K562 (cell line): ENCODE measurements around the gene ZBTB20.

Source experiments
- ELF4 ChIP-seq: fragments of 450-650 bp; formaldehyde crosslinking; IDR thresholded peaks from 2 replicates; pipeline ENCODE4 v1.4.0; 2022; ENCODE audit warnings: missing genetic modification characterization
- ERF ChIP-seq: fragments of 450-650 bp; formaldehyde crosslinking; IDR thresholded peaks from 2 replicates; pipeline ENCODE4 v1.4.0; 2020; ENCODE audit warnings: mild to moderate bottlenecking, mixed read lengths
- MAFK ChIP-seq: IDR thresholded peaks from 2 replicates; pipeline ENCODE4 v1.6.1; 2011; ENCODE audit warnings: low read length, improper control_type of control experiment
- REST ChIP-seq, 2 experiments: fragments of 450-650 bp; formaldehyde crosslinking in 1 of 2; IDR thresholded peaks; 2 replicates each; pipeline versions ENCODE4 v1.4.0 to v1.6.1; 2014 to 2020; ENCODE audit warnings: mild to moderate bottlenecking in 2 of 2, borderline replicate concordance in 1 of 2, low read depth in 1 of 2
- USF1 ChIP-seq: sonication (generic); formaldehyde crosslinking; IDR thresholded peaks from 2 replicates; pipeline ENCODE4 v1.9.0; 2022; ENCODE audit warnings: mild to moderate bottlenecking, missing genetic modification reagents
- ZFP30 ChIP-seq: fragments of 250-450 bp; sonication (Bioruptor Pico); IDR thresholded peaks from 2 replicates; pipeline ENCODE4 v1.8.0; 2022; ENCODE audit warnings: moderate library complexity, mild to moderate bottlenecking, inconsistent platforms, borderline replicate concordance
- ZNF217 ChIP-seq: sonication (generic); formaldehyde crosslinking; IDR thresholded peaks from 2 replicates; pipeline ENCODE4 v1.8.0; 2022; ENCODE audit warnings: mild to moderate bottlenecking, missing genetic modification reagents
- TF ChIP-seq, protein P1 (sequence below): fragments of 250-450 bp; sonication (Bioruptor Pico); IDR thresholded peaks from 2 replicates; pipeline ENCODE4 v1.8.0; 2021; ENCODE audit warnings: borderline replicate concordance, mild to moderate bottlenecking, moderate library complexity; ENCODE audit not compliant: poor library complexity, severe bottlenecking

DNA sequence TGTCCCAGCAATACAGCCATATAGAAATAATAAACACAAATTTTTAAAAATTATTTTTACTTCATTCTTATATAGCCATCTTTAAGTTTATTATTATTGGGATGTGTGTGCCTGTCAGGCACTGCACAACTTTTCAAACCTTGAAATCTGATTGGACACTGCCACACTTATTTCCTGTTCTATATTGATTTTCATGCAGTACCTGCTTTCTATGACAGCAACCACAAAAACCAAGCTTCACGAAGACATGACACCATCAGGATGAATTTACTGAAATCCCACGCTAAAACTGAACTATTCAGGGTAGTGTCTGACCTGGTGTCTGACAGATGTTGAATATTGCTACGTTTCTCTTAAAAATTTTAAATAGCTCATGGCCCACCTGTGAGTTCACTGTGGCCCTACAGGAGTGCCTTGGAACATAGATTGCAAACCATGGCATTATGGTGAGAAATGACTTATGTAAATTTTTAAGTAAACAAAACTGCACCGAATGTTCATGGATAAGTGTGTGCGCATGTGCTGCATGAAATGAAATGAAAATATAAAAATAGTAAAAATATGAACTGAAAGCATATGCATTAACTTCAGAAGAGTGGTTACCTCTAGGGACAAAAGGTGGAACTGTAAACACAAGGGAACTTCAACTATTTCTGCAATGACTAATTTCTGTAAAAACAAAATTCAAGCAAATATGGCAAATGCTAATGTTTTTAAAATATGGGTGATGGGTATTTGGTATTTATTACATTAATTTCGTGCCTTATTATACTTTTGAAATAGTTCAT is 152.3 kb downstream of the ZBTB20 start:
- TF ChIP-seq ZNF217 (CRISPR knock-in tag) (no peak), REST (IDR thresholded peaks at IDR 0.05; ENCODE audit: borderline replicate concordance) (no peak), REST (CRISPR knock-in tag; IDR thresholded peaks at IDR 0.05; ENCODE audit: low read depth) (no peak), ELF4 (CRISPR knock-in tag) (no peak), MAFK (no peak), ERF (CRISPR knock-in tag) (no peak), USF1 (no peak), ZFP30 (CRISPR knock-in tag) (no peak)
- TF ChIP-seq, protein P1, sequence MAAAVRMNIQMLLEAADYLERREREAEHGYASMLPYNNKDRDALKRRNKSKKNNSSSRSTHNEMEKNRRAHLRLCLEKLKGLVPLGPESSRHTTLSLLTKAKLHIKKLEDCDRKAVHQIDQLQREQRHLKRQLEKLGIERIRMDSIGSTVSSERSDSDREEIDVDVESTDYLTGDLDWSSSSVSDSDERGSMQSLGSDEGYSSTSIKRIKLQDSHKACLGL (CRISPR knock-in tag) = no peak
